Type B pancreatic cell (in vitro differentiated cells): Measurements from ENCODE around the gene CROCC2. TPM values are rescaled to one million over a fixed set of nuclear protein-coding genes. Genes with fewer than 3 reads are reported as not detected.

Source experiments
- DNase-seq: peaks from one replicate; pipeline ENCODE4 v3.0.0; 2021; ENCODE audit warnings: mixed read lengths; ENCODE audit not compliant: unreplicated experiment; ENCODE audit errors: extremely low spot score
- H3K27ac Mint-ChIP-seq: 2 replicates; pipeline ENCODE4 v1.8.0; 2021; ENCODE audit warnings: mild to moderate bottlenecking, mixed read lengths
- H3K27me3 Mint-ChIP-seq: 2 replicates; pipeline ENCODE4 v1.8.0; 2021; ENCODE audit warnings: mixed read lengths
- H3K36me3 Mint-ChIP-seq: 2 replicates; pipeline ENCODE4 v1.8.0; 2021; ENCODE audit warnings: mixed read lengths
- H3K4me1 Mint-ChIP-seq: one replicate; pipeline ENCODE4 v1.8.0; 2021; ENCODE audit warnings: mixed read lengths; ENCODE audit not compliant: unreplicated experiment
- H3K4me3 Mint-ChIP-seq: 2 replicates; pipeline ENCODE4 v1.8.0; 2021; ENCODE audit warnings: mild to moderate bottlenecking, mixed read lengths
- H3K9me3 Mint-ChIP-seq: 2 replicates; pipeline ENCODE4 v1.8.0; 2021; ENCODE audit warnings: mixed read lengths
- CTCF ChIP-seq: fragments of 200-600 bp; sonication (generic); conservative IDR thresholded peaks from 2 replicates; pipeline ENCODE4 v1.5.0; 2021; ENCODE audit warnings: antibody characterized with exemption, mild to moderate bottlenecking
- total RNA-seq: library from RNA; stranded (reverse); gene quantifications from 2 replicates; pipeline ENCODE4 v1.2.1, GENCODE V29; 2021; ENCODE audit warnings: low replicate concordance

CROCC2 gene
- total RNA-seq, 1 donor from 2014 or later, result 0.68 TPM

GRCh38 chr2:241005569-241005968 lies 99.4 kb downstream of the CROCC2 start:
- no peak for DNase-seq
- H3K9me3 Mint-ChIP-seq, result peaks cover 13% of the 10 kb centered on the region
- H3K27me3 Mint-ChIP-seq, result peaks cover 6% of the 10 kb centered on the region
- peaks cover 28% of the 10 kb centered on the region for H3K36me3 Mint-ChIP-seq
- no peak overlapping the region for H3K27ac Mint-ChIP-seq
- H3K4me1 Mint-ChIP-seq, result peaks cover 26% of the 10 kb centered on the region
- TF ChIP-seq CTCF, result no peak
- no peak overlapping the region for H3K4me3 Mint-ChIP-seq

- Mint-ChIP-seq H3K4me3 (no peak overlapping the region), H3K36me3 (peaks cover 22% of the 10 kb centered on the region), H3K9me3 (peaks cover 13% of the 10 kb centered on the region), H3K27me3 (peaks cover under 1% of the 10 kb centered on the region), H3K4me1 (peaks cover 20% of the 10 kb centered on the region), H3K27ac (no peak overlapping the region)
- TF ChIP-seq CTCF, result no peak
- no peak for DNase-seq
These were observed 100.3 kb downstream of the CROCC2 start for GRCh38 chr2:241006412-241006811.

GRCh38 chr2:241007111-241007510 lies 101.0 kb downstream of the CROCC2 start:
- Mint-ChIP-seq H3K4me1 (peaks cover 17% of the 10 kb centered on the region), H3K4me3 (no peak overlapping the region), H3K9me3 (peaks cover 13% of the 10 kb centered on the region), H3K27ac (no peak overlapping the region), H3K27me3 (no peaks in the 10 kb centered on the region), H3K36me3 (peaks cover 22% of the 10 kb centered on the region)
- no peak for TF ChIP-seq CTCF
- DNase-seq, result no peak

- DNase-seq, result peak; percentile 61
These were observed 102.0 kb downstream of the CROCC2 start for GRCh38 chr2:241007880-241008710.

GRCh38 chr2:241008711-241009121 lies 102.6 kb downstream of the CROCC2 start:
- no peak for TF ChIP-seq CTCF
- Mint-ChIP-seq H3K9me3 (peaks cover 13% of the 10 kb centered on the region), H3K4me3 (peak overlapping the region; percentile 28), H3K27me3 (no peaks in the 10 kb centered on the region), H3K4me1 (peaks cover 17% of the 10 kb centered on the region), H3K36me3 (peaks cover 24% of the 10 kb centered on the region), H3K27ac (no peak overlapping the region)
- DNase-seq, result peak; percentile 67

More at GRCh38 chr2:241007880-241008710, 102.0 kb downstream of the CROCC2 start:
- H3K4me3 Mint-ChIP-seq, result no peak overlapping the region
- peaks cover 26% of the 10 kb centered on the region for H3K36me3 Mint-ChIP-seq
- no peaks in the 10 kb centered on the region for H3K27me3 Mint-ChIP-seq
- no peak for TF ChIP-seq CTCF
- peaks cover 13% of the 10 kb centered on the region for H3K9me3 Mint-ChIP-seq
- no peak overlapping the region for H3K27ac Mint-ChIP-seq
- peaks cover 17% of the 10 kb centered on the region for H3K4me1 Mint-ChIP-seq
